DND-41 (cell line): ENCODE data around the gene INO80D.

Source experiments
- ATAC-seq: fragments of 200-7000 bp; cut with Tn5 transposase; 3 replicates; pipeline ENCODE4 v1.9.1; 2021; ENCODE audit warnings: low read depth; ENCODE audit not compliant: insufficient read depth
- DNase-seq: peaks from one replicate; pipeline ENCODE4 v3.0.0-alpha.2; 2020
- H2AFZ ChIP-seq: 2 replicates; pipeline ENCODE4 v1.6.0; 2012; ENCODE audit warnings: low read depth, low read length
- H3K27ac ChIP-seq: 2 replicates; pipeline ENCODE4 v1.5.1; 2012; ENCODE audit warnings: low read length, inconsistent platforms
- H3K27me3 ChIP-seq: fragments of 200-600 bp; sonication (generic); 2 replicates; pipeline ENCODE4 v1.6.0; 2012; ENCODE audit warnings: low read length, mild to moderate bottlenecking, inconsistent platforms; ENCODE audit not compliant: insufficient read depth, poor library complexity
- H3K36me3 ChIP-seq: 2 replicates; pipeline ENCODE4 v1.5.1; 2012; ENCODE audit warnings: low read length, inconsistent platforms; ENCODE audit not compliant: insufficient read depth
- H3K4me1 ChIP-seq: 2 replicates; pipeline ENCODE4 v1.5.1; 2012; ENCODE audit warnings: mild to moderate bottlenecking, low read length; ENCODE audit not compliant: insufficient read depth
- H3K4me2 ChIP-seq: 2 replicates; pipeline ENCODE4 v1.6.0; 2012; ENCODE audit warnings: mild to moderate bottlenecking, moderate library complexity, low read length, inconsistent platforms; ENCODE audit not compliant: insufficient read depth
- H3K4me3 ChIP-seq, 2 experiments: fragments of 200-600 bp in 1 of 2; shearing (Covaris generic) in 1 of 2; 2 replicates each; pipeline ENCODE4 v1.5.1; 2012 to 2016; ENCODE audit warnings: inconsistent platforms in 2 of 2, low read length in 2 of 2, mild to moderate bottlenecking in 2 of 2, low read depth in 1 of 2, moderate library complexity in 1 of 2
- H3K79me2 ChIP-seq: 2 replicates; pipeline ENCODE4 v1.6.0; 2012; ENCODE audit warnings: low read length, inconsistent platforms; ENCODE audit not compliant: insufficient read depth
- H3K9ac ChIP-seq: 2 replicates; pipeline ENCODE4 v1.6.0; 2012; ENCODE audit warnings: low read depth, mild to moderate bottlenecking, inconsistent platforms, low read length, moderate library complexity
- H3K9me3 ChIP-seq: 2 replicates; pipeline ENCODE4 v1.5.1; 2012; ENCODE audit warnings: low read length, moderate library complexity, mild to moderate bottlenecking, inconsistent platforms; ENCODE audit not compliant: insufficient read depth, severe bottlenecking
- H4K20me1 ChIP-seq: 2 replicates; pipeline ENCODE4 v1.6.0; 2012; ENCODE audit warnings: low read length; ENCODE audit not compliant: insufficient read depth
- EZH2 ChIP-seq: IDR thresholded peaks from 3 replicates; pipeline ENCODE4 v1.6.1; 2012; ENCODE audit warnings: borderline replicate concordance, low read depth, mild to moderate bottlenecking, moderate library complexity, low read length, inconsistent platforms; ENCODE audit not compliant: severe bottlenecking
- TF ChIP-seq, protein P1 (sequence below): IDR thresholded peaks from 2 replicates; pipeline ENCODE4 v1.5.1; 2012; ENCODE audit warnings: borderline replicate concordance, low read length, moderate library complexity, mild to moderate bottlenecking; ENCODE audit not compliant: poor library complexity, severe bottlenecking; ENCODE audit errors: extremely low read depth

The INO80D gene

DNA sequence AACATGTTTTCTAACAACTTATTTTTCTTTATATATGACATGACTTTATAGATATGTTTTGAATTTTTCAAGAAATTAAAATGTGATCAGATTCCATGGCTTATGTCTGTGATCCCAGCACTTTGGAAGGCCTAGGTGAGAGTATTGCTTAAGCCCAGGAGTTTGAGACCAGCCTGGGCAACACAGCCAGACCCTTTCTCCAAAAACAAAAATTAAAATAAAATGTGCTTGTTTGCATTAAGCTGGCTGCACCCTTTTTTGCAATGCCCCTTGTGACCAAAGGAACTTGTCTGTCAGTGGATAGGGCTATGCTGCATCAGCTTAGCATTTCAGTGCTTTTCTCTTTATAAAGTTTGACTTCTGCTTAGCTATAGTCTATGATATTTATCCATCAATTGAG, 2.3 kb upstream of the INO80D start:
- no peak overlapping the region for H3K4me3 ChIP-seq
- no peaks in the 10 kb centered on the region for H3K27me3 ChIP-seq
- H3K4me1 ChIP-seq = peaks cover 28% of the 10 kb centered on the region
- peak overlapping the region; percentile 41; the same call in 1 of the 2 replicates for H3K4me2 ChIP-seq
- no peak overlapping the region for H3K27ac ChIP-seq
- TF ChIP-seq, protein P1, sequence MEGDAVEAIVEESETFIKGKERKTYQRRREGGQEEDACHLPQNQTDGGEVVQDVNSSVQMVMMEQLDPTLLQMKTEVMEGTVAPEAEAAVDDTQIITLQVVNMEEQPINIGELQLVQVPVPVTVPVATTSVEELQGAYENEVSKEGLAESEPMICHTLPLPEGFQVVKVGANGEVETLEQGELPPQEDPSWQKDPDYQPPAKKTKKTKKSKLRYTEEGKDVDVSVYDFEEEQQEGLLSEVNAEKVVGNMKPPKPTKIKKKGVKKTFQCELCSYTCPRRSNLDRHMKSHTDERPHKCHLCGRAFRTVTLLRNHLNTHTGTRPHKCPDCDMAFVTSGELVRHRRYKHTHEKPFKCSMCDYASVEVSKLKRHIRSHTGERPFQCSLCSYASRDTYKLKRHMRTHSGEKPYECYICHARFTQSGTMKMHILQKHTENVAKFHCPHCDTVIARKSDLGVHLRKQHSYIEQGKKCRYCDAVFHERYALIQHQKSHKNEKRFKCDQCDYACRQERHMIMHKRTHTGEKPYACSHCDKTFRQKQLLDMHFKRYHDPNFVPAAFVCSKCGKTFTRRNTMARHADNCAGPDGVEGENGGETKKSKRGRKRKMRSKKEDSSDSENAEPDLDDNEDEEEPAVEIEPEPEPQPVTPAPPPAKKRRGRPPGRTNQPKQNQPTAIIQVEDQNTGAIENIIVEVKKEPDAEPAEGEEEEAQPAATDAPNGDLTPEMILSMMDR = no peak
- TF ChIP-seq EZH2 = no peak
- H4K20me1 ChIP-seq = no peaks in the 10 kb centered on the region
- ATAC-seq (no peak), DNase-seq (no peak)
- H3K36me3 ChIP-seq = no peaks in the 10 kb centered on the region; the same call in 1 of the 2 replicates
- H3K9ac ChIP-seq = no peak overlapping the region
- no peak overlapping the region for H2AFZ ChIP-seq
- peaks cover 54% of the 10 kb centered on the region for H3K79me2 ChIP-seq
- H3K9me3 ChIP-seq = no peaks in the 10 kb centered on the region

DNA sequence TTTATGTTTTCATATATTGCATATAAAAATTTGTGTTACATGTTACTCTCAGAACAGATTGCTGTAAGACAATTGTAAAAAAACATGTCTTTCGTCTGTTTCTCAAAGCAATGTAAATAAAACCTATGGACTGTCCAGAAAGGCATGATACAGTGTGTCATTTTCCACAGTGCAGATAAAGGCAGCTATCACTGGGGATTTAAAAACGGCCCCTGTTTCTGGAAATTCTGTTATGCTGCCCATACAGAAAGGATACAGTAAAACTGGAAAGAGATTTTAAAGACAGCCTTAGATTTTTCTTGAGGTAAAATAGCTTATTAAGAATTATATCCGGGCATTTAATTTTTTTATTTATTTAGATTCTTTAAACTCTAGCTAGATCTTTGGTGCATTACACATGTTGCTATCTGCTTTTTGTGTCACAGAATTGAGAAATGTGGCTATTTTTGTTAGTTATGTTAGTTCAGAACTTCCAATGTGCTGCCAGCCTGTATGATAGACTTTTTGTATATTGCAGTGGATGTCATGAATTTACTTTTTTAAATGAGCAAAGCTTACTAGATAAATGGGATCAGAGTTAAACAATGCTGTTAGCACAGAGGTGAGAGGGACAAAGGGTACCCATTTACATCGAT, 859 bp upstream of the INO80D start:
- peaks cover 36% of the 10 kb centered on the region for H3K4me1 ChIP-seq
- H3K27me3 ChIP-seq = no peaks in the 10 kb centered on the region
- no peaks in the 10 kb centered on the region for H4K20me1 ChIP-seq
- peak overlapping the region; percentile 99 for H3K9ac ChIP-seq
- TF ChIP-seq, protein P1 = no peak
- TF ChIP-seq EZH2 = no peak
- peaks cover 3% of the 10 kb centered on the region; the same call in 1 of the 2 replicates for H3K36me3 ChIP-seq
- peak overlapping the region; percentile 99 for H2AFZ ChIP-seq
- ATAC-seq = no peak
- H3K4me3 ChIP-seq = peak overlapping the region; percentile 83 to 97; a peak in 3 of 4 replicates
- H3K4me2 ChIP-seq = peak overlapping the region; percentile 75
- no peak for DNase-seq
- H3K79me2 ChIP-seq = peaks cover 68% of the 10 kb centered on the region
- H3K27ac ChIP-seq = peak overlapping the region; percentile 100
- H3K9me3 ChIP-seq = no peaks in the 10 kb centered on the region

DNA sequence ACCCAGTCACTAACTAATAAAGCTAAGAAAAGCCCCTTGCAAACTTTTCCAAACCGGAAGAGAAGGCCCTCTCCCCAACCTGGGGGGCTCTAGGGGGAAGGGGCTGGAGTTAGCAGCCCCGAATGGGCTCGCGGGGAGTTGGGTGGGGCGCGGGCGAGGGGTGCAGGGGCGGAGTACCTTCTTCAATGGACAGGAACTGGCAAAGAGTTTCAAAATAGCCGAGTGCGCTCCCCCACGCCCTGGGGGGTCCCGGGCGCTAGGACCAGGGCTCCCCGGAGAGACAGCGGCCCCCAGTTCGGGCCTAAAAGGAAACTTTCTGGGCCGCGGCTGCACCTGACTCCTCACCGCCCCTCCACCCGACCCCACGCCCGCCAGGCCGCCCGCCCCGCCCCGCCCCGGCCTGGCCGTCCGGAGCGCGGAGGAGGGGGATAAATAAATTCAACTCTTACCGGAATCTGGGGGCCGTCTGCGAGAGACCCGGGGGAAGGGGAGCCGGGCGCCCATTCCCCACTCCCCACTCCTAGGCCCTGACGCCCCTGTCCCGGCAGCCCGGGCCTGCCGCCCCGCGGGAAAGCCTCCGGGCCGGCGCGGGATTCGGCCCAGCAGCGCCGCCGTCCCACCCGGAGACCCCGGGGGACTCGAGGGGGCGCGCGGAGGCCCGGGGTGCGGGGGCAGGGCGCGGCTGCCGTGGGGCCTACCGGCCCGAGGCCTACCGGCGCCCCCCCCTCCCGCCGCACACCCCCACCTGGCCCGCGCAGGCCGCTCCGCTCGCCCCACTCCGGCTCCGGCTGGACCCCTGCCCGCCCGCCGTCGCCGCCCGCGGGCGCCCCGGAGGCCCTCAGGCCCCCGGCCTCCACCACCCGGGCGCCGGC, 868 bp downstream of the INO80D start:
- Histone ChIP-seq H3K36me3 (peaks cover 3% of the 10 kb centered on the region; the same call in 1 of the 2 replicates), H3K79me2 (peaks cover 82% of the 10 kb centered on the region), H3K4me3 (peak overlapping the region; percentile 83 to 98), H3K27me3 (no peaks in the 10 kb centered on the region), H4K20me1 (peaks cover under 1% of the 10 kb centered on the region; the same call in 1 of the 2 replicates), H3K4me1 (peaks cover 36% of the 10 kb centered on the region), H2AFZ (peak overlapping the region; percentile 99), H3K9ac (peak overlapping the region; percentile 99), H3K9me3 (no peaks in the 10 kb centered on the region), H3K27ac (peak overlapping the region; percentile 100), H3K4me2 (peak overlapping the region; percentile 94)
- no peak for TF ChIP-seq EZH2
- DNase-seq (peak; percentile 58), ATAC-seq (peak; percentile 39)
